CD4-positive, alpha-beta T cell treated with Interleukin-1 beta for 1 hour (primary cell): ENCODE measurements around the gene PAK1.
"Not testable (repeated sequence)": the region's sequence is repeated elsewhere in the genome, so short reads cannot be mapped to it uniquely, and the experiment has no call there.

ENCODE experiments used
- DNase-seq, 2 donors: peaks; one replicate each; pipeline ENCODE4 v3.0.0-alpha.2; 2020 to 2022

The PAK1 gene

GRCh38 chr11:77300695-77301094 lies 173.2 kb downstream of the PAK1 start:
- no peak for DNase-seq

- not testable (repeated sequence) for DNase-seq
These were observed 173.9 kb downstream of the PAK1 start for GRCh38 chr11:77300028-77300427.

- DNase-seq, result no peak
These were observed 174.3 kb downstream of the PAK1 start for GRCh38 chr11:77299528-77299993.

- DNase-seq, result no peak
These were observed 179.9 kb downstream of the PAK1 start for GRCh38 chr11:77294040-77294439.

GRCh38 chr11:77289737-77290136 lies 184.2 kb downstream of the PAK1 start:
- no peak for DNase-seq

GRCh38 chr11:77287615-77288273 lies 186.2 kb downstream of the PAK1 start:
- DNase-seq, result no peak

GRCh38 chr11:77287136-77287535 lies 186.8 kb downstream of the PAK1 start:
- DNase-seq, result no peak

- no peak for DNase-seq
These were observed 189.1 kb downstream of the PAK1 start for GRCh38 chr11:77284476-77285468.

GRCh38 chr11:77283101-77283500 lies 190.8 kb downstream of the PAK1 start:
- DNase-seq, result no peak

- no peak for DNase-seq
These were observed 195.0 kb downstream of the PAK1 start for GRCh38 chr11:77278595-77279506.

- DNase-seq, result no peak
These were observed 197.6 kb downstream of the PAK1 start for GRCh38 chr11:77276271-77276670.
